HEK293 (cell line): ENCODE results near the gene UST.
A peak's percentile ranks its signal among the peaks of the same experiment; 100 is the strongest.

ENCODE experiments used
- CTCF ChIA-PET: fragments of 350-600 bp; formaldehyde crosslinking; extraction: SDS; loops from one replicate; lab custom pipeline; 2021; ENCODE audit warnings: antibody characterized with exemption; lab: Yijun Ruan, JAX
- POLR2A ChIA-PET: fragments of 300-600 bp; formaldehyde crosslinking; extraction: SDS; loops from one replicate; lab custom pipeline; 2020; ENCODE audit warnings: antibody characterized with exemption, inconsistent platforms; lab: Yijun Ruan, JAX
- H3K27ac ChIP-seq: fragments of 200-500 bp; sonication (Bioruptor generic); 2 replicates; pipeline ENCODE4 v1.5.1; 2014; ENCODE audit warnings: low read depth, low read length, control low read depth, inconsistent platforms; ENCODE audit errors: extremely low read depth
- H3K36me3 ChIP-seq, 2 experiments: fragments of 200-500 bp in 1 of 2; sonication (Bioruptor generic) in 1 of 2; 1 replicate in 1 of 2; 2 replicates in 1 of 2; pipeline ENCODE4 v1.5.1; 2014 to 2017; ENCODE audit warnings: inconsistent platforms in 2 of 2, low read length in 2 of 2; ENCODE audit not compliant: control insufficient read depth in 2 of 2, insufficient read depth in 1 of 2
- H3K4me1 ChIP-seq: fragments of 200-500 bp; sonication (Bioruptor generic); 2 replicates; pipeline ENCODE4 v1.5.1; 2014; ENCODE audit warnings: mild to moderate bottlenecking, low read length, inconsistent platforms; ENCODE audit not compliant: control insufficient read depth, insufficient read depth
- H3K4me3 ChIP-seq: 2 replicates; pipeline ENCODE4 v1.5.1; 2011; ENCODE audit warnings: low read depth, mild to moderate bottlenecking, control low read depth, low read length, moderate library complexity
- H3K9me3 ChIP-seq: fragments of 200-500 bp; sonication (Bioruptor generic); 2 replicates; pipeline ENCODE4 v1.5.1; 2014; ENCODE audit warnings: low read depth, low read length, inconsistent platforms; ENCODE audit not compliant: control insufficient read depth, insufficient read depth
- GLIS1 ChIP-seq: fragments of 450-650 bp; formaldehyde crosslinking; IDR thresholded peaks from 2 replicates; pipeline ENCODE4 v1.5.1; 2016; ENCODE audit warnings: missing biosample characterization, missing genetic modification characterization
- HOXA7 ChIP-seq: sonication (generic); formaldehyde crosslinking; IDR thresholded peaks from 2 replicates; pipeline ENCODE4 v1.8.1; 2022; ENCODE audit warnings: missing genetic modification reagents, borderline replicate concordance
- KLF16 ChIP-seq: fragments of 450-650 bp; formaldehyde crosslinking; IDR thresholded peaks from 2 replicates; pipeline ENCODE4 v1.5.1; 2017; ENCODE audit warnings: missing biosample characterization, missing genetic modification characterization
- ZBTB8A ChIP-seq: fragments of 450-650 bp; formaldehyde crosslinking; IDR thresholded peaks from 2 replicates; pipeline ENCODE4 v1.5.1; 2016; ENCODE audit warnings: missing biosample characterization, missing genetic modification characterization
- ZNF335 ChIP-seq: fragments of 450-650 bp; formaldehyde crosslinking; conservative IDR thresholded peaks from 2 replicates; pipeline ENCODE4 v1.5.1; 2016; ENCODE audit warnings: missing biosample characterization, missing genetic modification characterization
- ZNF660 ChIP-seq: fragments of 450-650 bp; IDR thresholded peaks from 2 replicates; pipeline ENCODE4 v1.5.1; 2018; ENCODE audit warnings: missing biosample characterization, mild to moderate bottlenecking, missing genetic modification characterization
- TF ChIP-seq, protein P1 (sequence below): fragments of 450-650 bp; formaldehyde crosslinking; IDR thresholded peaks from 2 replicates; pipeline ENCODE4 v1.5.1; 2016; ENCODE audit warnings: missing biosample characterization, missing genetic modification characterization
- TF ChIP-seq, protein P2 (sequence below): fragments of 450-650 bp; formaldehyde crosslinking; IDR thresholded peaks from 2 replicates; pipeline ENCODE4 v1.5.1; 2016; ENCODE audit warnings: missing biosample characterization, missing genetic modification characterization, borderline replicate concordance
- TF ChIP-seq, protein P3 (sequence below): fragments of 450-650 bp; formaldehyde crosslinking; IDR thresholded peaks from 2 replicates; pipeline ENCODE4 v1.5.1; 2016; ENCODE audit warnings: missing biosample characterization, missing genetic modification characterization
- TF ChIP-seq, protein P4 (sequence below): fragments of 450-650 bp; formaldehyde crosslinking; IDR thresholded peaks from 2 replicates; pipeline ENCODE4 v1.5.1; 2017; ENCODE audit warnings: missing biosample characterization, missing genetic modification characterization
- TF ChIP-seq, protein P5 (sequence below): fragments of 450-650 bp; formaldehyde crosslinking; IDR thresholded peaks from 2 replicates; pipeline ENCODE4 v1.5.1; 2017; ENCODE audit warnings: missing biosample characterization, missing genetic modification characterization

UST gene

DNA sequence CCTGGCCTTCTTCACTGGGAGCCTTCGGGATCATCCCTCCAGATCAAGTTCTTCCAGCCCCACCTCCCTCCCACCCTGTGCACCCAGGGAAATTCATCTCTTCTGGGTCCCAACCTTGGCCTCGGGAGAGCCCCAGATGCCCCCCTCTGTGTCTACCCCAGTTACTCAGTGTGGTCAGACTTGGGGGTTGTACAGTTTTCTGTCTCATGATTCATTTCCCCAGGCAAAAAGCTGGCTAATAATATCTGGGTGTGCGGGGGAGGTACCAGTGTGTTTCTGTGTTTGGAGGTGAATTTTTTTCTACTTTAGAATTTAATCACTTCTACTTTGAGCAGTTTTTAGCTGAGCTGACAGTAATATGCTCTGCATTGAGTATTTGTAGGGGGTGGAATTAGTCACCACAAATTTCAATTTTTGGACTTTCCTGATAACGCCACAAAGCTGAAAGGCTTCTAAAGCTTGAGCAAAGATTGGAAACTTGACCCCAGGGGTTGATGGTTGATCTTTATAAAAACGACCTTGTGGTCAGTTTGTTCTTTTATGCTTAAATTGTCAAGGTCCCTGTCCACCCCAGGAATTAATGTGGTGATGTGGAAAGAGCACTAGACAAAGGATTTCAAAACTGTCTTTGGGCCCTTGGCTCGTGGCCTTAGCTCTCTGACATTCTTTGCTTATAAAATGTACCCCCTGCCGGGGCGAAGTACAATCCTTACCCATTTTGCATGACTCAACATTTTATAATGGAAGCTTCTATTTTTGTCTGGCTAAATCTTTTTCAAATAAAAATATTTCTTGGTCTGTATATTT, 286.0 kb downstream of the UST start:
- Histone ChIP-seq H3K36me3 (no peaks in the 10 kb centered on the region), H3K9me3 (no peaks in the 10 kb centered on the region), H3K4me3 (no peak overlapping the region), H3K4me1 (peaks cover 14% of the 10 kb centered on the region), H3K27ac (no peak overlapping the region; the same call in 1 of the 2 replicates)
- ChIA-PET POLR2A (no interaction called here), CTCF (interaction anchor here (0.6 to 10.7 kb wide), 13 partner anchors 11 to 1774 kb away, joined by 3 to 193 read pairs (median 3); no protein-coding TSS in a partner anchor)
- TF ChIP-seq GLIS1: peak; percentile 23; the same call in 1 of the 2 replicates
- TF ChIP-seq, protein P1, sequence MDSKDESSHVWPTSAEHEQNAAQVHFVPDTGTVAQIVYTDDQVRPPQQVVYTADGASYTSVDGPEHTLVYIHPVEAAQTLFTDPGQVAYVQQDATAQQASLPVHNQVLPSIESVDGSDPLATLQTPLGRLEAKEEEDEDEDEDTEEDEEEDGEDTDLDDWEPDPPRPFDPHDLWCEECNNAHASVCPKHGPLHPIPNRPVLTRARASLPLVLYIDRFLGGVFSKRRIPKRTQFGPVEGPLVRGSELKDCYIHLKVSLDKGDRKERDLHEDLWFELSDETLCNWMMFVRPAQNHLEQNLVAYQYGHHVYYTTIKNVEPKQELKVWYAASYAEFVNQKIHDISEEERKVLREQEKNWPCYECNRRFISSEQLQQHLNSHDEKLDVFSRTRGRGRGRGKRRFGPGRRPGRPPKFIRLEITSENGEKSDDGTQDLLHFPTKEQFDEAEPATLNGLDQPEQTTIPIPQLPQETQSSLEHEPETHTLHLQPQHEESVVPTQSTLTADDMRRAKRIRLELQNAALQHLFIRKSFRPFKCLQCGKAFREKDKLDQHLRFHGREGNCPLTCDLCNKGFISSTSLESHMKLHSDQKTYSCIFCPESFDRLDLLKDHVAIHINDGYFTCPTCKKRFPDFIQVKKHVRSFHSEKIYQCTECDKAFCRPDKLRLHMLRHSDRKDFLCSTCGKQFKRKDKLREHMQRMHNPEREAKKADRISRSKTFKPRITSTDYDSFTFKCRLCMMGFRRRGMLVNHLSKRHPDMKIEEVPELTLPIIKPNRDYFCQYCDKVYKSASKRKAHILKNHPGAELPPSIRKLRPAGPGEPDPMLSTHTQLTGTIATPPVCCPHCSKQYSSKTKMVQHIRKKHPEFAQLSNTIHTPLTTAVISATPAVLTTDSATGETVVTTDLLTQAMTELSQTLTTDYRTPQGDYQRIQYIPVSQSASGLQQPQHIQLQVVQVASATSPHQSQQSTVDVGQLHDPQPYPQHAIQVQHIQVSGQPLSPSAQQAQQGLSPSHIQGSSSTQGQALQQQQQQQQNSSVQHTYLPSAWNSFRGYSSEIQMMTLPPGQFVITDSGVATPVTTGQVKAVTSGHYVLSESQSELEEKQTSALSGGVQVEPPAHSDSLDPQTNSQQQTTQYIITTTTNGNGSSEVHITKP: peak; percentile 59
- TF ChIP-seq, protein P2, sequence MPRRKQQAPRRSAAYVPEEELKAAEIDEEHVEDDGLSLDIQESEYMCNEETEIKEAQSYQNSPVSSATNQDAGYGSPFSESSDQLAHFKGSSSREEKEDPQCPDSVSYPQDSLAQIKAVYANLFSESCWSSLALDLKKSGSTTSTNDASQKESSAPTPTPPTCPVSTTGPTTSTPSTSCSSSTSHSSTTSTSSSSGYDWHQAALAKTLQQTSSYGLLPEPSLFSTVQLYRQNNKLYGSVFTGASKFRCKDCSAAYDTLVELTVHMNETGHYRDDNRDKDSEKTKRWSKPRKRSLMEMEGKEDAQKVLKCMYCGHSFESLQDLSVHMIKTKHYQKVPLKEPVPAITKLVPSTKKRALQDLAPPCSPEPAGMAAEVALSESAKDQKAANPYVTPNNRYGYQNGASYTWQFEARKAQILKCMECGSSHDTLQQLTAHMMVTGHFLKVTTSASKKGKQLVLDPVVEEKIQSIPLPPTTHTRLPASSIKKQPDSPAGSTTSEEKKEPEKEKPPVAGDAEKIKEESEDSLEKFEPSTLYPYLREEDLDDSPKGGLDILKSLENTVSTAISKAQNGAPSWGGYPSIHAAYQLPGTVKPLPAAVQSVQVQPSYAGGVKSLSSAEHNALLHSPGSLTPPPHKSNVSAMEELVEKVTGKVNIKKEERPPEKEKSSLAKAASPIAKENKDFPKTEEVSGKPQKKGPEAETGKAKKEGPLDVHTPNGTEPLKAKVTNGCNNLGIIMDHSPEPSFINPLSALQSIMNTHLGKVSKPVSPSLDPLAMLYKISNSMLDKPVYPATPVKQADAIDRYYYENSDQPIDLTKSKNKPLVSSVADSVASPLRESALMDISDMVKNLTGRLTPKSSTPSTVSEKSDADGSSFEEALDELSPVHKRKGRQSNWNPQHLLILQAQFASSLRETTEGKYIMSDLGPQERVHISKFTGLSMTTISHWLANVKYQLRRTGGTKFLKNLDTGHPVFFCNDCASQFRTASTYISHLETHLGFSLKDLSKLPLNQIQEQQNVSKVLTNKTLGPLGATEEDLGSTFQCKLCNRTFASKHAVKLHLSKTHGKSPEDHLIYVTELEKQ (tag by site-specific recombination): no peak
- TF ChIP-seq ZBTB8A (tag by site-specific recombination): no peak
- TF ChIP-seq ZNF660: peak; percentile 17; the same call in 1 of the 2 replicates
- TF ChIP-seq, protein P3, sequence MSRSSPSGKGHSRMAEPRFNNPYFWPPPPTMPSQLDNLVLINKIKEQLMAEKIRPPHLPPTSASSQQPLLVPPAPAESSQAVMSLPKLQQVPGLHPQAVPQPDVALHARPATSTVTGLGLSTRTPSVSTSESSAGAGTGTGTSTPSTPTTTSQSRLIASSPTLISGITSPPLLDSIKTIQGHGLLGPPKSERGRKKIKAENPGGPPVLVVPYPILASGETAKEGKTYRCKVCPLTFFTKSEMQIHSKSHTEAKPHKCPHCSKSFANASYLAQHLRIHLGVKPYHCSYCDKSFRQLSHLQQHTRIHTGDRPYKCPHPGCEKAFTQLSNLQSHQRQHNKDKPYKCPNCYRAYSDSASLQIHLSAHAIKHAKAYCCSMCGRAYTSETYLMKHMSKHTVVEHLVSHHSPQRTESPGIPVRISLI (tag by site-specific recombination): no peak
- TF ChIP-seq KLF16 (tag by site-specific recombination): no peak
- no peak for TF ChIP-seq HOXA7
- TF ChIP-seq, protein P4, sequence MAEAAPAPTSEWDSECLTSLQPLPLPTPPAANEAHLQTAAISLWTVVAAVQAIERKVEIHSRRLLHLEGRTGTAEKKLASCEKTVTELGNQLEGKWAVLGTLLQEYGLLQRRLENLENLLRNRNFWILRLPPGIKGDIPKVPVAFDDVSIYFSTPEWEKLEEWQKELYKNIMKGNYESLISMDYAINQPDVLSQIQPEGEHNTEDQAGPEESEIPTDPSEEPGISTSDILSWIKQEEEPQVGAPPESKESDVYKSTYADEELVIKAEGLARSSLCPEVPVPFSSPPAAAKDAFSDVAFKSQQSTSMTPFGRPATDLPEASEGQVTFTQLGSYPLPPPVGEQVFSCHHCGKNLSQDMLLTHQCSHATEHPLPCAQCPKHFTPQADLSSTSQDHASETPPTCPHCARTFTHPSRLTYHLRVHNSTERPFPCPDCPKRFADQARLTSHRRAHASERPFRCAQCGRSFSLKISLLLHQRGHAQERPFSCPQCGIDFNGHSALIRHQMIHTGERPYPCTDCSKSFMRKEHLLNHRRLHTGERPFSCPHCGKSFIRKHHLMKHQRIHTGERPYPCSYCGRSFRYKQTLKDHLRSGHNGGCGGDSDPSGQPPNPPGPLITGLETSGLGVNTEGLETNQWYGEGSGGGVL (tag by site-specific recombination): no peak
- TF ChIP-seq, protein P5, sequence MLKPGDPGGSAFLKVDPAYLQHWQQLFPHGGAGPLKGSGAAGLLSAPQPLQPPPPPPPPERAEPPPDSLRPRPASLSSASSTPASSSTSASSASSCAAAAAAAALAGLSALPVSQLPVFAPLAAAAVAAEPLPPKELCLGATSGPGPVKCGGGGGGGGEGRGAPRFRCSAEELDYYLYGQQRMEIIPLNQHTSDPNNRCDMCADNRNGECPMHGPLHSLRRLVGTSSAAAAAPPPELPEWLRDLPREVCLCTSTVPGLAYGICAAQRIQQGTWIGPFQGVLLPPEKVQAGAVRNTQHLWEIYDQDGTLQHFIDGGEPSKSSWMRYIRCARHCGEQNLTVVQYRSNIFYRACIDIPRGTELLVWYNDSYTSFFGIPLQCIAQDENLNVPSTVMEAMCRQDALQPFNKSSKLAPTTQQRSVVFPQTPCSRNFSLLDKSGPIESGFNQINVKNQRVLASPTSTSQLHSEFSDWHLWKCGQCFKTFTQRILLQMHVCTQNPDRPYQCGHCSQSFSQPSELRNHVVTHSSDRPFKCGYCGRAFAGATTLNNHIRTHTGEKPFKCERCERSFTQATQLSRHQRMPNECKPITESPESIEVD (tag by site-specific recombination): peak; percentile 76
- TF ChIP-seq ZNF335 (tag by site-specific recombination): 0 out of 2 replicates have a peak, but pooled peaks have one; percentile 15
